Small intestine (tissue), 7 donors: ENCODE results near the gene CDSN. TPM values are rescaled to one million over a fixed set of nuclear protein-coding genes. Genes with fewer than 3 reads are reported as not detected.

Experiments
- DNase-seq, 2 donors: peaks; one replicate each; pipeline versions ENCODE4 v3.0.0 to v3.0.0-alpha.2; 2013
- FAIRE-seq: peaks from 2 replicates; lab custom pipeline; 2012; peaks lifted over from hg19 to GRCh38; lab: Jason Lieb, UNC
- H3K27ac ChIP-seq, 3 donors: one replicate each; pipeline ENCODE4 v1.5.1; 2013; ENCODE audit warnings: low read length in 2 of 3, mild to moderate bottlenecking in 2 of 3, control low read depth in 1 of 3, inconsistent platforms in 1 of 3, low read depth in 1 of 3, moderate library complexity in 1 of 3
- H3K27me3 ChIP-seq, 3 donors: one replicate each; pipeline ENCODE4 v1.6.1; 2013; ENCODE audit warnings: low read length in 3 of 3, inconsistent platforms in 1 of 3; ENCODE audit not compliant: control insufficient read depth in 3 of 3, insufficient read depth in 3 of 3
- H3K36me3 ChIP-seq, 3 donors: one replicate each; pipeline ENCODE4 v1.6.1; 2013; ENCODE audit warnings: low read length in 3 of 3, inconsistent platforms in 1 of 3, low read depth in 1 of 3, mild to moderate bottlenecking in 1 of 3, moderate library complexity in 1 of 3; ENCODE audit not compliant: control insufficient read depth in 3 of 3, insufficient read depth in 2 of 3
- H3K4me1 ChIP-seq, 3 donors: one replicate each; pipeline ENCODE4 v1.6.1; 2013; ENCODE audit warnings: low read length in 2 of 3, inconsistent platforms in 1 of 3, low read depth in 1 of 3, mild to moderate bottlenecking in 1 of 3, moderate library complexity in 1 of 3; ENCODE audit not compliant: control insufficient read depth in 3 of 3, insufficient read depth in 2 of 3
- H3K4me3 ChIP-seq, 3 donors: one replicate each; pipeline ENCODE4 v1.5.1; 2013; ENCODE audit warnings: low read length in 3 of 3, control low read depth in 1 of 3, inconsistent platforms in 1 of 3, low read depth in 1 of 3, mild to moderate bottlenecking in 1 of 3, moderate library complexity in 1 of 3
- H3K9me3 ChIP-seq, 2 donors: one replicate each; pipeline ENCODE4 v1.6.1; 2013; ENCODE audit warnings: low read depth in 1 of 2, low read length in 1 of 2; ENCODE audit not compliant: control insufficient read depth in 2 of 2, insufficient read depth in 1 of 2
- WGBS, 3 donors: extraction: QIAGEN DNeasy Blood & Tissue Kit; methylation state at CpG; one replicate each; pipeline ENCODE4 v1.1.7; 2013; 5-methylcytosine and 5-hydroxymethylcytosine counted together
- polyA plus RNA-seq, 4 donors: library from polyadenylated mRNA; stranded (reverse) in 3 of 4; unstranded in 1 of 4; fragments of 200-250 nt in 3 of 4; fragments of 120-200 nt in 1 of 4; gene quantifications; one replicate each; pipeline versions ENCODE4 v1.2.1 to v1.2.3, GENCODE V29; 2013
- donor health status: healthy with polysubstance abuse.
- donor health status: control.
- donor health status: control.
- donor health status: Bipolar disorder and iron deficiency.
- donor health status: healthy.

Gene CDSN
- polyA plus RNA-seq, 4 donors, result 0.07 TPM; not detected in 3

GRCh38 chr6:31126396-31127175 is 6.3 kb upstream of the CDSN start:
- H3K27me3 ChIP-seq, result peaks cover 0 to 15% (median 0%) of the 10 kb centered on the region in 3 donors
- H3K4me1 ChIP-seq, result peaks cover 0 to 4% (median 3%) of the 10 kb centered on the region in 3 donors
- no peaks in the 10 kb centered on the region for H3K36me3 ChIP-seq
- 26 to 45% (median 37%) methylated on average over 16 of the region's 16 CpGs for WGBS, 3 donors
- H3K4me3 ChIP-seq, result no peak overlapping the region
- H3K27ac ChIP-seq, result peak overlapping the region in 1 of 3 donors; percentile 78
- FAIRE-seq (no peak), DNase-seq (peak; percentile 37 to 60)
- H3K9me3 ChIP-seq, result peaks cover 0 to 4% of the 10 kb centered on the region in 2 donors

- WGBS, 3 donors, result 58 to 68% (median 60%) methylated on average over 12 of the region's 12 CpGs
- H3K36me3 ChIP-seq, result no peaks in the 10 kb centered on the region
- no peak overlapping the region for H3K4me3 ChIP-seq
- H3K9me3 ChIP-seq, result peaks cover 0 to 4% of the 10 kb centered on the region in 2 donors
- no peak overlapping the region for H3K27ac ChIP-seq
- no peak for FAIRE-seq
- no peak for DNase-seq
- H3K4me1 ChIP-seq, result peaks cover 0 to 4% (median 3%) of the 10 kb centered on the region in 3 donors
- H3K27me3 ChIP-seq, result peaks cover 0 to 15% (median 0%) of the 10 kb centered on the region in 3 donors
Observed at GRCh38 chr6:31125586-31126363, 5.5 kb upstream of the CDSN start.

DNA sequence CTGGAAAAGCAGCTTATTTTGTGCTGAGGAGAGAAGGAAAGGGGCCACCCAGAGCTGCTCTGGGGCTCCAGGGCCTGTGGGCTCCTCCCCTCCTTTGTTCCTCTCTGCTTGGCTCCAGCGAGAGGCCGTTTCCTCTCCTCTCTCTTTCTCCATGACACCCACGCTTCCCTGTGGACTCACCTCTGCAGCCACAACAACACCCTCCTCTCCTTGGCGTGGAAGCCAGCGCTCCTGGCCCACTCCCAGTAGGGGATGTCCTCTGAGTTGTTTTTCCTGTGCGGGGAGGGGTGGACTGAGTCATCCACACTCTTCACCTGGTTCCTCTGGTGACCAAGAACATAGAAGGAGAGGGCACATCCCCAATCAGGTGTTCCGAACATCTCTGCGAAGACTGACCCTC is 4.9 kb upstream of the CDSN start:
- DNase-seq (peak in 1 of 2 donors; percentile 31), FAIRE-seq (no peak)
- peaks cover 0 to 15% (median 0%) of the 10 kb centered on the region in 3 donors for H3K27me3 ChIP-seq
- 46 to 51% (median 48%) methylated on average over 7 to 8 of the region's 8 CpGs for WGBS, 3 donors
- H3K27ac ChIP-seq, result no peak overlapping the region
- H3K4me3 ChIP-seq, result no peak overlapping the region
- no peaks in the 10 kb centered on the region for H3K36me3 ChIP-seq
- peaks cover 0 to 4% of the 10 kb centered on the region in 2 donors for H3K9me3 ChIP-seq
- peaks cover 0 to 4% (median 3%) of the 10 kb centered on the region in 3 donors for H3K4me1 ChIP-seq

DNA sequence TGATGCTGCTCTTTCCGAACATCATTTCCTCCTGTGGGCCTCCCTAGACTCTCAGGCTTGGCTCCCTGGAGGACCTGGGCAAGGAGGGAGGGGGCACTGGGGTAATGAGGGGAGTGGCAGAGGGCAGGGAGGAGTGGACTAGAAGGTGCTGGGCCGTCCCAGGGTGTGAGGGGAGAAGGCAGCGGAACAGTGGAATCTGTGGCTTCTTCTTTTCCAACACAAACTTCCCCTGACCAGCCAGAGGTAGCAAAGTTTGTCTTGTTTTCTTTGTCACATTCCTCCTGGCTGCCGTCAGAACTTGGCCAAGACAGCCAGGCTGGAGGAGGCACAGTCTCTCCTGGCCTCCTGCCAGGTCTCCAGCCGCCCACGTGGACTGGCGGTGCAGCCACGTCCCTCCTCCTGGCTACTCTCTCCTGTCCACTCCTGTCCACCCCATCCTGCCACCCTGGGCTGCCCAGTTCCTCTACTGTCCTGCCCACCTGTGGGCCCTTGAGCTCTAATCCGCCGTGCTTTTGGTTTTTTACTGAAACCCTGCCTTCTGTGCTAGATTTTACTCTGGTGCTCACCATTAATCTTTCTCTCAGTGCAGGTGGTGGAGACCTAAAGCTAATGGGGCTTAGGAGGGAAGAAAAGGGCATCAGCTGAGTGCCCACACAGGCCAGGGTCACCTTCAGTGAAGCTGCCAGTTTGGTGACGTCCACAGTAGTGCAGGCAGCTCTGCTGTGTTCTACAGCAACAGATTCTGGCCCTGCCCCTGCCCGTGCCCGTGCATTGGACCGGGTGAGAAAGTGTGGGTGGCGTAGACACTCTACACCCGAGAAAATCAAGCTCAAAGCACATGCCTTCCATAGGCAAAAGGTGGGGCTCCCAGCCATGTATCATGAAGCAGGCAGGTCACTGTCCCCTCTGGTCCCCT is 2.8 kb upstream of the CDSN start:
- no peak overlapping the region for H3K27ac ChIP-seq
- no peaks in the 10 kb centered on the region for H3K36me3 ChIP-seq
- peaks cover 0 to 1% (median 0%) of the 10 kb centered on the region in 3 donors for H3K27me3 ChIP-seq
- DNase-seq, result peak; percentile 56 to 59
- 27 to 49% (median 41%) methylated on average over 16 of the region's 16 CpGs for WGBS, 3 donors
- peaks cover 0 to 4% (median 3%) of the 10 kb centered on the region in 3 donors for H3K4me1 ChIP-seq
- FAIRE-seq, result no peak
- H3K4me3 ChIP-seq, result no peak overlapping the region
- H3K9me3 ChIP-seq, result peaks cover 0 to 4% of the 10 kb centered on the region in 2 donors

DNA sequence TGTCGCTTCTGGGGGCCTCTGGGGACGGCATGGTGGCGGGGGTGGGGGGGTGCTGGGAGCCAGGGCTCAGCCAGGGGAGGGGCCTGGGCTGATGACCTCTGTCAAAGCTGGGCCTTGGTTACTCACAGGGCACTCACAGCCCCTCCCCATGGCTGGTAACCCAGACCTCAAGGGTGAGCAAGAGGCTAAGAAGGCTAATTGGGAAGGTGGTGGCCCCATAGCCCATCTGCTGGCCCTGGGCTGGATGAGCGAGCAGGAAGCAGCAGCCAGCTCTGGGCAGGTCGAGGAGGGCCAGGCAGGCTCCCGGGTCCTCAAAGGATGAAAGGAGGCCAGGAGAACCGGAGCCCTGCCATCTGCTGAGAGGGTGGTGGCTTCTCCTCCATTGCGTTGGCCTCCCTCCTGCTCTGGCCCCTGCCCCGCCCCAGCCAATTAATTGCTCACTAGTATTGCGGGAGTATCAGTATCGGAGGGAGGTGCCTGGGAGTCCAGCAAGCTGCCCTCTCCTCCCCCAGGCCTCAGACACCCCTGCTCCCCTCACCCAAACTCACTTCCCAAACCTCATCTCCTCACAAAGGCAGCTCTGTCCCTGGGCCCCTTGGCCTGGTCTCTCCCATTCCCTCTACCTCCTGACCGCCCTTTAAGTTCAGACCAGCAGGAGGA is 1.0 kb upstream of the CDSN start:
- Histone ChIP-seq H3K27me3 (peaks cover 0 to 7% (median 0%) of the 10 kb centered on the region in 3 donors), H3K9me3 (peaks cover 0 to 4% of the 10 kb centered on the region in 2 donors), H3K36me3 (no peaks in the 10 kb centered on the region), H3K4me3 (no peak overlapping the region), H3K27ac (no peak overlapping the region), H3K4me1 (no peaks in the 10 kb centered on the region)
- DNase-seq, result peak in 1 of 2 donors; percentile 40
- WGBS, 3 donors, result 40 to 73% (median 52%) methylated on average over 11 to 12 of the region's 12 CpGs
- FAIRE-seq, result no peak

- 77 to 88% (median 78%) methylated on average over 7 of the region's 7 CpGs for WGBS, 3 donors
Observed at GRCh38 chr6:31118178-31118577, 2.1 kb downstream of the CDSN start.

GRCh38 chr6:31116661-31117385 is 3.4 kb downstream of the CDSN start:
- no peaks in the 10 kb centered on the region for H3K36me3 ChIP-seq
- no peaks in the 10 kb centered on the region for H3K9me3 ChIP-seq
- no peak for FAIRE-seq
- 80 to 85% (median 83%) methylated on average over 19 of the region's 19 CpGs for WGBS, 3 donors
- H3K4me3 ChIP-seq, result no peak overlapping the region
- DNase-seq, result no peak
- H3K27ac ChIP-seq, result no peak overlapping the region
- H3K4me1 ChIP-seq, result peaks cover 0 to 7% (median 3%) of the 10 kb centered on the region in 3 donors
- peaks cover 0 to 7% (median 0%) of the 10 kb centered on the region in 3 donors for H3K27me3 ChIP-seq

More at GRCh38 chr6:31118178-31118577, 2.1 kb downstream of the CDSN start:
- H3K27ac ChIP-seq, result no peak overlapping the region
- peaks cover 0 to 7% (median 0%) of the 10 kb centered on the region in 3 donors for H3K27me3 ChIP-seq
- no peaks in the 10 kb centered on the region for H3K9me3 ChIP-seq
- H3K4me3 ChIP-seq, result no peak overlapping the region
- DNase-seq (no peak), FAIRE-seq (no peak)
- peaks cover 0 to 7% (median 3%) of the 10 kb centered on the region in 3 donors for H3K4me1 ChIP-seq
- H3K36me3 ChIP-seq, result no peaks in the 10 kb centered on the region
